ENCODE data around the gene LRRC4C. TPM values are rescaled to one million over a fixed set of nuclear protein-coding genes. Genes with fewer than 3 reads are reported as not detected.

The LRRC4C gene
- total RNA-seq, 1 donor from 2014 or later, result 1.2 TPM

DNA sequence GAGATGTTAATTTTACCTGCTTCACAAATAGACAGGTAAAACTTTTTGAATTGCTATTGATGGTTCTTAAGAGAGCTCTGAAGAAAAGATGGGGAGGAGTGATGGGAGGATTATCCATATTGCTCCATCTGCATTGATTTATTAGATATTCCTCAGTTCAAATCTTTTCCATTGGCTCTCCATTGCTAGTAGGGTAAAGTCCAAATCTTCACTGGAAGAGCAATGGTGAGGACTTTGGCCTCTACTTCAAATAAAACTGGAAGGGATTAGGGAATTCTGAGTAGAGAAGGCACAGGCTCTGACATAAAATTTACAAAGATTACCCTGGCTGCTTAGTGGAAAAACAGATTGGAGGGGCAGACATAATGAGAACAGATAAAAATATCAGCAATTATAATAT lies 1024.1 kb downstream of the LRRC4C start:
- no peaks in the 10 kb centered on the region for H3K4me1 Mint-ChIP-seq (ENCODE audit: unreplicated experiment)
- no peak for DNase-seq (ENCODE audit: low spot score)
- no peak overlapping the region for H3K4me3 Mint-ChIP-seq (ENCODE audit: unreplicated experiment)
- no peak overlapping the region for H3K27ac Mint-ChIP-seq (ENCODE audit: unreplicated experiment)
- H3K27me3 Mint-ChIP-seq (ENCODE audit: unreplicated experiment), result no peaks in the 10 kb centered on the region
- no peaks in the 10 kb centered on the region for H3K9me3 Mint-ChIP-seq (ENCODE audit: unreplicated experiment)
- TF ChIP-seq, protein P1, sequence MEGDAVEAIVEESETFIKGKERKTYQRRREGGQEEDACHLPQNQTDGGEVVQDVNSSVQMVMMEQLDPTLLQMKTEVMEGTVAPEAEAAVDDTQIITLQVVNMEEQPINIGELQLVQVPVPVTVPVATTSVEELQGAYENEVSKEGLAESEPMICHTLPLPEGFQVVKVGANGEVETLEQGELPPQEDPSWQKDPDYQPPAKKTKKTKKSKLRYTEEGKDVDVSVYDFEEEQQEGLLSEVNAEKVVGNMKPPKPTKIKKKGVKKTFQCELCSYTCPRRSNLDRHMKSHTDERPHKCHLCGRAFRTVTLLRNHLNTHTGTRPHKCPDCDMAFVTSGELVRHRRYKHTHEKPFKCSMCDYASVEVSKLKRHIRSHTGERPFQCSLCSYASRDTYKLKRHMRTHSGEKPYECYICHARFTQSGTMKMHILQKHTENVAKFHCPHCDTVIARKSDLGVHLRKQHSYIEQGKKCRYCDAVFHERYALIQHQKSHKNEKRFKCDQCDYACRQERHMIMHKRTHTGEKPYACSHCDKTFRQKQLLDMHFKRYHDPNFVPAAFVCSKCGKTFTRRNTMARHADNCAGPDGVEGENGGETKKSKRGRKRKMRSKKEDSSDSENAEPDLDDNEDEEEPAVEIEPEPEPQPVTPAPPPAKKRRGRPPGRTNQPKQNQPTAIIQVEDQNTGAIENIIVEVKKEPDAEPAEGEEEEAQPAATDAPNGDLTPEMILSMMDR (IDR thresholded peaks at IDR 0.05; ENCODE audit: unreplicated experiment), result no peak
- no peaks in the 10 kb centered on the region for H3K36me3 Mint-ChIP-seq (ENCODE audit: low read depth, unreplicated experiment)

DNA sequence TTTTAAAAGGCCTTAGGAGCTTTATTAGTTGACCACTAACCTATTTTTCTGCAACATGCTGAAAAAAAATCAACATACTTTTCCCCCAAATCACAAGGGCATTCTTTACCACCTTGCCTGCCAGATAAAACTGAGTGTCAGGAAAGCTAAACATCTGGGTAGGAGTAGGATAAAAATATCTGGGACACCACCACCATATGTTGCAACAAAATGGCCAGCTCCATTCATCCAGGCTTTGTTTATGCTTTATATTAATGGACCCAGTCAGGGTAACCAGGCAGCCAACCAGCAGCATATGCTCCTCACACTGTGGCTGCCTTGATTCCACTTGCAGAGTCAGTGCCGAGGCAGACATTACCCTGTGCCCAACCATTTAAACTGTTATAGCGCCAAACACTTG lies 1024.5 kb downstream of the LRRC4C start:
- DNase-seq (ENCODE audit: low spot score), result no peak
- no peaks in the 10 kb centered on the region for H3K27me3 Mint-ChIP-seq (ENCODE audit: unreplicated experiment)
- H3K9me3 Mint-ChIP-seq (ENCODE audit: unreplicated experiment), result no peaks in the 10 kb centered on the region
- no peaks in the 10 kb centered on the region for H3K36me3 Mint-ChIP-seq (ENCODE audit: low read depth, unreplicated experiment)
- H3K27ac Mint-ChIP-seq (ENCODE audit: unreplicated experiment), result no peak overlapping the region
- no peaks in the 10 kb centered on the region for H3K4me1 Mint-ChIP-seq (ENCODE audit: unreplicated experiment)
- TF ChIP-seq, protein P1 (IDR thresholded peaks at IDR 0.05; ENCODE audit: unreplicated experiment), result no peak
- no peak overlapping the region for H3K4me3 Mint-ChIP-seq (ENCODE audit: unreplicated experiment)

DNA sequence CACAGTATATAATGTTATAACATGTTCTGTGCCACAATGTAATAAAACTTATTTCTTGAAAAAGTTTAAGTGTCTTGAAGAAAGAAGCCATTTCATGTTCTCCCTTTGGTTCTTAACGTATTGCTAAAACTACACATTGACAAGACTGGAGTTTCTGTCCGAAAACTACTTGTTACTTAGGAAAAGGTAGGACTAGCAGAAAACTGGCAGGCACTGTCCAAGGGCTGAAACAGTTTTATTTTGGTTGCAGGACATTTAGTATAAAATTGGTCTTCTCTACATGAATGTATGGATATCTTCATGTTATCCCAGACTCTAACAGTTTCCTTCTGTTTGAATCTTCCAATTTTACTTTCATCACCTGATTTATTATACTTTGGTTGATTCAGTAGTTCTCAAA lies 1027.1 kb downstream of the LRRC4C start:
- no peaks in the 10 kb centered on the region for H3K27me3 Mint-ChIP-seq (ENCODE audit: unreplicated experiment)
- TF ChIP-seq, protein P1 (IDR thresholded peaks at IDR 0.05; ENCODE audit: unreplicated experiment), result no peak
- no peak overlapping the region for H3K27ac Mint-ChIP-seq (ENCODE audit: unreplicated experiment)
- no peak for DNase-seq (ENCODE audit: low spot score)
- H3K36me3 Mint-ChIP-seq (ENCODE audit: low read depth, unreplicated experiment), result no peaks in the 10 kb centered on the region
- H3K4me3 Mint-ChIP-seq (ENCODE audit: unreplicated experiment), result no peak overlapping the region
- no peaks in the 10 kb centered on the region for H3K4me1 Mint-ChIP-seq (ENCODE audit: unreplicated experiment)
- no peaks in the 10 kb centered on the region for H3K9me3 Mint-ChIP-seq (ENCODE audit: unreplicated experiment)

DNA sequence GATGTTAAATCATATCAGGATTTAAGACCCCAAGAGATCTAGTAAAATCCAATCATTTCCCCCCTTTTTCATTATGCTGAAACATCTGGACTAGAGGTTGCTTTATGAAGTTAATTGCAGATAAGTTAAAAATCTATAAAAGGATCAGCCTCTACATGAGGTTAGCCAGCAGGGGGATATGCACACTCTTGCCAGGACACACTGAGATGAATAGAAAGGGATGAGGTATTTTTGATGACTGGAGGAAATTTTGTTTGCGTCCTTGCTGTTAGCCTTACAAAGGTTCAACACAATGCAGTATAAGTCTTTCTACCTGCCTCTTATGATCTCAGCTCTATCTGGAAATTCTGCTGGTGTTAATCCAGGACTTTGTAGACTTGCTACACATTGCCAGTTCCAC lies 1034.3 kb downstream of the LRRC4C start:
- no peak overlapping the region for H3K27ac Mint-ChIP-seq (ENCODE audit: unreplicated experiment)
- no peak for DNase-seq (ENCODE audit: low spot score)
- no peaks in the 10 kb centered on the region for H3K27me3 Mint-ChIP-seq (ENCODE audit: unreplicated experiment)
- H3K4me1 Mint-ChIP-seq (ENCODE audit: unreplicated experiment), result no peaks in the 10 kb centered on the region
- TF ChIP-seq, protein P1 (IDR thresholded peaks at IDR 0.05; ENCODE audit: unreplicated experiment), result no peak
- H3K4me3 Mint-ChIP-seq (ENCODE audit: unreplicated experiment), result no peak overlapping the region
- no peaks in the 10 kb centered on the region for H3K36me3 Mint-ChIP-seq (ENCODE audit: low read depth, unreplicated experiment)
- no peaks in the 10 kb centered on the region for H3K9me3 Mint-ChIP-seq (ENCODE audit: unreplicated experiment)

DNA sequence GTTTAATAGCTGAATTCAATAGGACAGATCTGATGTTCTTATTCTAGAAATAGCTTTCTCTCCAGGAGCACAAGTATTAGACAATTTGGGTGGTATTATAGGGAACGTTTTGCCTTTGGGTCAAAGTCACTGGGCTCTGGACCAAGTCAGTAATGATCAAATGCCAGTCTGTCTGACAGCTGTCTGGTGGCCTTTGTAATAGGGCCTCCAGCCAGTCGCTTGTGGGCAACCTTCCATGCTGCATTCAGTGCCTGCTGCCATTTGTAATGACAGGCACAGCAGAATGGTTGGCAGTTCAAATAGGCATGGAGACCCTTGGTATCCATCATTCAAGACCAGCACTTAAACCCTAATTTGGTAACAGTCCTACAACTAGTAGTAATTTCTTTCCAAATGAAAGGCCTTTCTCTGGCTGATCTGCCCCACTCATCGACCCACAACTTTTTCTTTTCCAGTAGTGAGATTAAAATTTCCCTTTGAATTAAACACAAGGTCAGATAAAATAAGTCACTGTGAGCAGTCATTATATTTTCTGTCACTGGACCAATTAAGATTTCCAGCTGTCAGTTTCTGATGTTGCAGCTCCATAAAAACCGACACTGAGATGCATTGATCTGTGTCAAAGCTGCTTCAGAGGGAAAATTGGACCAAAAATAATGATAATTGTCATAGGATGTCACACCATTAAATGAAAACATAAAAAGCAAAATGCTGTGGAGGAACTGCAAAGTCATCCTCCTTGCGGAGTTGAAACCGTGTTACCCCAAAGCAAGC lies 1038.1 kb downstream of the LRRC4C start:
- Mint-ChIP-seq H3K9me3 (ENCODE audit: unreplicated experiment) (no peaks in the 10 kb centered on the region), H3K4me3 (ENCODE audit: unreplicated experiment) (no peak overlapping the region), H3K27ac (ENCODE audit: unreplicated experiment) (no peak overlapping the region), H3K36me3 (ENCODE audit: low read depth, unreplicated experiment) (no peaks in the 10 kb centered on the region), H3K4me1 (ENCODE audit: unreplicated experiment) (no peaks in the 10 kb centered on the region), H3K27me3 (ENCODE audit: unreplicated experiment) (no peaks in the 10 kb centered on the region)
- DNase-seq (ENCODE audit: low spot score), result no peak
- TF ChIP-seq, protein P1 (IDR thresholded peaks at IDR 0.05; ENCODE audit: unreplicated experiment), result no peak
